GM12878 (cell line): Measurements from ENCODE around the gene RNF38. TPM values are rescaled to one million over a fixed set of nuclear protein-coding genes. Genes with fewer than 3 reads are reported as not detected.

Experiments
- ATAC-seq: fragments of 200-7000 bp; cut with Tn5 transposase; 3 replicates; pipeline ENCODE4 v1.9.1; 2020; ENCODE audit warnings: mild to moderate bottlenecking, moderate library complexity
- BruUV-seq: library from RNA; stranded (reverse); fragments of 400-500 nt; replicated peaks from 2 replicates; lab custom pipeline; 2021; lab: Mats Ljungman, UMichigan
- CTCF ChIA-PET: fragments of 300-600 bp; sonication (Branson Sonifier 250); formaldehyde crosslinking; extraction: SDS; loops from one replicate; lab custom pipeline; 2021; ENCODE audit warnings: inconsistent platforms; lab: Yijun Ruan, JAX
- POLR2A ChIA-PET: fragments of 350-600 bp; formaldehyde crosslinking; extraction: SDS; loops from one replicate; lab custom pipeline; 2021; ENCODE audit warnings: inconsistent platforms; lab: Charles Lee
- RAD21 ChIA-PET: fragments of 300-600 bp; sonication (Branson Sonifier 250); formaldehyde crosslinking; loops from one replicate; lab custom pipeline; 2023; ENCODE audit warnings: antibody characterized with exemption; ENCODE audit not compliant: unreplicated experiment; lab: Charles Lee
- SMC1A ChIA-PET: fragments of 300-600 bp; sonication (Branson Sonifier 250); formaldehyde crosslinking; loops from one replicate; lab custom pipeline; 2023; ENCODE audit not compliant: unreplicated experiment, uncharacterized antibody; lab: Charles Lee
- DNase-seq: peaks from one replicate; pipeline ENCODE4 v3.0.0-alpha.2; 2011; ENCODE audit warnings: low read depth, low spot score
- FAIRE-seq: peaks from 3 replicates; lab custom pipeline; 2011; peaks lifted over from hg19 to GRCh38; lab: Jason Lieb, UNC
- H2AFZ ChIP-seq: 2 replicates; pipeline ENCODE4 v1.6.0; 2011; ENCODE audit warnings: low read depth, low read length, control low read depth; ENCODE audit not compliant: control insufficient read depth
- H3K27ac ChIP-seq: 2 replicates; pipeline ENCODE4 v1.5.1; 2011; ENCODE audit warnings: control low read depth; ENCODE audit not compliant: control insufficient read depth, insufficient read depth
- H3K27me3 ChIP-seq, 2 experiments: replicated peaks in 1 of 2; 2 replicates each; pipeline versions ENCODE4 v1.6.0 to v1.6.1; 2011; ENCODE audit warnings: low read length in 1 of 2; ENCODE audit not compliant: control insufficient read depth in 2 of 2, insufficient read depth in 2 of 2
- H3K36me3 ChIP-seq, 2 experiments: 2 replicates each; pipeline ENCODE4 v1.5.1; 2011; ENCODE audit warnings: low read length in 1 of 2; ENCODE audit not compliant: control insufficient read depth in 2 of 2, insufficient read depth in 2 of 2
- H3K4me1 ChIP-seq: 2 replicates; pipeline ENCODE4 v1.6.1; 2011; ENCODE audit warnings: mild to moderate bottlenecking, low read length, moderate library complexity, mixed read lengths; ENCODE audit not compliant: control insufficient read depth, insufficient read depth
- H3K4me2 ChIP-seq: 2 replicates; pipeline ENCODE4 v1.6.0; 2011; ENCODE audit warnings: control low read depth; ENCODE audit not compliant: control insufficient read depth, insufficient read depth
- H3K4me3 ChIP-seq: fragments of 200-600 bp; sonication (generic); 2 replicates; pipeline ENCODE4 v1.5.1; 2016
- H3K79me2 ChIP-seq: 2 replicates; pipeline ENCODE4 v1.6.0; 2011; ENCODE audit warnings: low read length; ENCODE audit not compliant: control insufficient read depth, insufficient read depth
- H3K9ac ChIP-seq: 2 replicates; pipeline ENCODE4 v1.8.0; 2011; ENCODE audit warnings: low read length, control low read depth, mixed read lengths; ENCODE audit not compliant: control insufficient read depth, insufficient read depth
- H3K9me3 ChIP-seq: replicated peaks from 3 replicates; pipeline ENCODE4 v1.5.1; 2011; ENCODE audit warnings: mild to moderate bottlenecking, low read length; ENCODE audit not compliant: control insufficient read depth, insufficient read depth
- H4K20me1 ChIP-seq: 2 replicates; pipeline ENCODE4 v1.6.0; 2011; ENCODE audit not compliant: control insufficient read depth, insufficient read depth
- CHD4 ChIP-seq: fragments of 200-600 bp; sonication (generic); IDR thresholded peaks from 2 replicates; pipeline ENCODE4 v1.6.1; 2016; ENCODE audit warnings: mild to moderate bottlenecking
- E2F8 ChIP-seq: fragments of 450-650 bp; IDR thresholded peaks from 2 replicates; pipeline ENCODE4 v1.6.1; 2018; ENCODE audit warnings: mild to moderate bottlenecking, low read depth, moderate library complexity; ENCODE audit not compliant: partially characterized antibody
- E4F1 ChIP-seq: fragments of 450-650 bp; IDR thresholded peaks from 2 replicates; pipeline ENCODE4 v1.6.1; 2018; ENCODE audit warnings: borderline replicate concordance, mild to moderate bottlenecking; ENCODE audit not compliant: partially characterized antibody
- JUNB ChIP-seq: IDR thresholded peaks from 2 replicates; pipeline ENCODE4 v1.6.1; 2016; ENCODE audit warnings: antibody characterized with exemption, mild to moderate bottlenecking
- KLF5 ChIP-seq: fragments of 450-650 bp; IDR thresholded peaks from 2 replicates; pipeline ENCODE4 v1.6.1; 2014; ENCODE audit warnings: mild to moderate bottlenecking; ENCODE audit not compliant: partially characterized antibody
- MXI1 ChIP-seq: fragments of 150-350 bp; IDR thresholded peaks from 2 replicates; pipeline ENCODE4 v1.6.1; 2011; ENCODE audit warnings: low read depth, mild to moderate bottlenecking, inconsistent platforms, low read length, improper control_type of control experiment
- PBX3 ChIP-seq: IDR thresholded peaks from 2 replicates; pipeline ENCODE4 v1.6.1; 2011; ENCODE audit warnings: mild to moderate bottlenecking, low read depth, low read length, moderate library complexity; ENCODE audit not compliant: insufficient replicate concordance
- RCOR1 ChIP-seq: conservative IDR thresholded peaks from 2 replicates; pipeline ENCODE4 v1.6.1; 2012; ENCODE audit warnings: low read depth, low read length, improper control_type of control experiment
- RUNX3 ChIP-seq: IDR thresholded peaks from 2 replicates; pipeline ENCODE4 v1.6.1; 2012; ENCODE audit warnings: low read length, inconsistent platforms
- WGBS: methylation state at CpG from one replicate; pipeline ENCODE4 v1.1.6; 2016; ENCODE audit warnings: low lambda C conversion rate; ENCODE audit not compliant: insufficient replicate concordance, insufficient coverage; ENCODE audit errors: missing lambda C conversion rate; 5-methylcytosine and 5-hydroxymethylcytosine counted together
- in situ Hi-C: fragments of 300-500 bp; cut with MboI; formaldehyde crosslinking; loops from 9 replicates; pipeline ENCODE4 v1.14.3; 2018; ENCODE audit warnings: mixed read lengths
- intact Hi-C: fragments of 100-400 bp; cut with micrococcal nuclease; formaldehyde crosslinking; loops from one replicate; pipeline ENCODE4 v1.14.2; 2022; ENCODE audit not compliant: unreplicated experiment
- polyA plus RNA-seq, 11 experiments: library from polyadenylated mRNA; depleted of rRNA in 4 of 11; unstranded in 6 of 11; stranded (reverse) in 5 of 11; fragments of >200 nt; fragmentation: Nextera tagmentation in 4 of 11; fragmentation: Illumina TruSeq in 1 of 11; extraction: Ambion mirVana in 4 of 11; extraction: Trizol in 1 of 11; gene quantifications; 1 replicate in 1 of 11; 2 replicates in 10 of 11; pipeline versions ENCODE4 v1.2.1 to v1.2.3, GENCODE V29; 2011 to 2016; ENCODE audit warnings: inconsistent platforms in 2 of 11, missing spikeins in 2 of 11, low read depth in 1 of 11
- total RNA-seq, 4 experiments: library from RNA; depleted of rRNA in 3 of 4; stranded (reverse); fragments of >200 nt in 3 of 4; fragmentation: Illumina TruSeq in 1 of 4; extraction: Trizol in 1 of 4; gene quantifications; 2 replicates each; pipeline versions ENCODE4 v1.2.1 to v1.2.3, GENCODE V29; 2013 to 2021
- TF ChIP-seq, protein P1 (sequence below): fragments of 450-650 bp; IDR thresholded peaks from 2 replicates; pipeline ENCODE4 v1.6.1; 2017; ENCODE audit warnings: mild to moderate bottlenecking

Gene RNF38
- total and polyA plus RNA-seq, 10 of the 15 experiments (the other 5 are each of a cell fraction or from before 2014, with no cell fraction given) = 5.1 to 34.7 (median 12.7) TPM

DNA sequence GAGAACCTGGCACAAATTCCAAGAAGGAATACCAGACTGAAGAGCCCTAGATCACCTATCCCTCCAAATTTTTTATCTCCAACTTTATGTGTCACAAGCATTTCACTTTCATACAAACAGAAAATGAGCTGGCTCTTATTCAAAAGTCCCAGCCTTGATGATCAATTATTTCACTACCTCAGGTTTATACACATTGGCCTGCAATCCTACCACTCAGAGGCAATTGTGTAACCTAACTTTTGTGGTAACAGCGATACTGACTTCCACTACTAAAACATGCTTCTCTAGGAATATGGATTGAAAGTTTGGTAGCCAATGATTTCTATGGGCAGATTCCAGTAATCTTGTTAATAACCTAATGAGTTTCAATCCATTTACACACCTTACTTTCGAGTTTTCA is 10.5 kb downstream of the RNF38 start:
- H3K79me2 ChIP-seq = peaks cover 65% of the 10 kb centered on the region
- no peak overlapping the region for H2AFZ ChIP-seq
- ChIA-PET RAD21 (no interaction called here), CTCF (interaction anchor here (0.7 to 3.2 kb wide), 3 partner anchors 18 to 180 kb away, joined by 3 to 14 read pairs (median 3); no protein-coding TSS in a partner anchor)
- H4K20me1 ChIP-seq = no peaks in the 10 kb centered on the region
- DNase-seq = no peak
- H3K36me3 ChIP-seq = peaks cover 0 to 4% of the 10 kb centered on the region in 2 experiments; a peak in 2 of 4 replicates
- no TSS peak for BruUV-seq
- FAIRE-seq = no peak
- peaks cover 11% of the 10 kb centered on the region for H3K4me1 ChIP-seq
- no peak overlapping the region for H3K27ac ChIP-seq
- TF ChIP-seq RCOR1 (no peak), E2F8 (no peak), PBX3 (no peak), KLF5 (no peak), JUNB (no peak), CHD4 (no peak), RUNX3 (no peak), E4F1 (no peak), MXI1 (no peak)
- TF ChIP-seq, protein P1, sequence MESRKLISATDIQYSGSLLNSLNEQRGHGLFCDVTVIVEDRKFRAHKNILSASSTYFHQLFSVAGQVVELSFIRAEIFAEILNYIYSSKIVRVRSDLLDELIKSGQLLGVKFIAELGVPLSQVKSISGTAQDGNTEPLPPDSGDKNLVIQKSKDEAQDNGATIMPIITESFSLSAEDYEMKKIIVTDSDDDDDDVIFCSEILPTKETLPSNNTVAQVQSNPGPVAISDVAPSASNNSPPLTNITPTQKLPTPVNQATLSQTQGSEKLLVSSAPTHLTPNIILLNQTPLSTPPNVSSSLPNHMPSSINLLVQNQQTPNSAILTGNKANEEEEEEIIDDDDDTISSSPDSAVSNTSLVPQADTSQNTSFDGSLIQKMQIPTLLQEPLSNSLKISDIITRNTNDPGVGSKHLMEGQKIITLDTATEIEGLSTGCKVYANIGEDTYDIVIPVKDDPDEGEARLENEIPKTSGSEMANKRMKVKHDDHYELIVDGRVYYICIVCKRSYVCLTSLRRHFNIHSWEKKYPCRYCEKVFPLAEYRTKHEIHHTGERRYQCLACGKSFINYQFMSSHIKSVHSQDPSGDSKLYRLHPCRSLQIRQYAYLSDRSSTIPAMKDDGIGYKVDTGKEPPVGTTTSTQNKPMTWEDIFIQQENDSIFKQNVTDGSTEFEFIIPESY = no peak
- TF ChIP-seq, all 136 proteins: peak for 0
- Histone ChIP-seq H3K9ac (no peak overlapping the region), H3K4me2 (no peak overlapping the region), H3K4me3 (no peak overlapping the region), H3K9me3 (no peaks in the 10 kb centered on the region; the same call in 2 of the 3 replicates), H3K27me3 (no peaks in the 10 kb centered on the region)
- in situ Hi-C loops (no loop called here), intact Hi-C loops (no loop called here)
- 67% methylated on average over 2 of the region's 2 CpGs for WGBS
- ChIA-PET SMC1A (interaction anchor here (1.0 to 2.4 kb wide), 5 partner anchors 10 to 165 kb away, joined by 3 to 8 read pairs (median 4); no protein-coding TSS in a partner anchor), POLR2A (no interaction called here)
- no peak for ATAC-seq
